ENCODE results near the gene HBS1L.

HBS1L gene

DNA sequence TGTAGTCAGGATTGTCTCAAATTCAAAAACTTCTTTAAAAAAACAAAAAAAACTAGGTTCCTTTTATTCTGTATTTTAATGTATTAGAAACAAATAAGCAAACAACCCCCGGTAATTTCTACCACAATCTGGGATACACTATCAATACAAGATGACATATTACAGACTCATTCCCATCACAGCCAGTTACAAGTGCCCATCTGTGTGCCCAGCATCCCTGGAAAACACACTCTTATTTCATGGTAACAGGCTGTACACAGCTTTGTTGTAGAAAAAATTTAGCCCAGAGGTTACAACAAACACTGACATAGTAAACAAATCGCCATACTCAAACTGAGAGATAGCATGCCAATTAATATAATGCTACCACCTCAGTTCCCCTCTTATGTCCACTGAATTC lies 16.3 kb downstream of the HBS1L start:
- no peak for DNase-seq
- TF ChIP-seq GATA1 (IDR thresholded peaks at IDR 0.05; ENCODE audit: low read depth, low read length), result no peak
- no peak for TF ChIP-seq POLR2A (IDR thresholded peaks at IDR 0.05; ENCODE audit: low read length)

DNA sequence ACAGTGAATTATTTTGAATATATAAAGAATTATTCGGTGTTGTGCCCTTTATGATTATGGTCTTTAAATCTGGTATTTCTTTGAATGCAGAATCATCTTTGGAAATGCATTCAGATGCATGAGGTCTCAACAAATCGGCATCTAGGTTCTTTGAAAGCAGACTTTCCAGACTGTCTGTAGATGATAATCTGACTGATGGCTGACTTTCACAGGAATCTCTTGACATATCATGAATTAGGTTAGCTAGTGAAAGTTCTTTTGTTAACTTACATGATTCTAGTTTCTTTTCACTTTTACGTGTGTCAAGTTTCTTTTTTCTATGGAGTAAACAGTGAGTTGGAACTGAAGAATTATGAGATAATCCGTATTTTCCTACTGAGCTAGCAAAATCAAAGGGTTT lies 17.1 kb downstream of the HBS1L start:
- TF ChIP-seq GATA1 (IDR thresholded peaks at IDR 0.05; ENCODE audit: low read depth, low read length), result no peak
- no peak for TF ChIP-seq POLR2A (IDR thresholded peaks at IDR 0.05; ENCODE audit: low read length)
- DNase-seq, result no peak

DNA sequence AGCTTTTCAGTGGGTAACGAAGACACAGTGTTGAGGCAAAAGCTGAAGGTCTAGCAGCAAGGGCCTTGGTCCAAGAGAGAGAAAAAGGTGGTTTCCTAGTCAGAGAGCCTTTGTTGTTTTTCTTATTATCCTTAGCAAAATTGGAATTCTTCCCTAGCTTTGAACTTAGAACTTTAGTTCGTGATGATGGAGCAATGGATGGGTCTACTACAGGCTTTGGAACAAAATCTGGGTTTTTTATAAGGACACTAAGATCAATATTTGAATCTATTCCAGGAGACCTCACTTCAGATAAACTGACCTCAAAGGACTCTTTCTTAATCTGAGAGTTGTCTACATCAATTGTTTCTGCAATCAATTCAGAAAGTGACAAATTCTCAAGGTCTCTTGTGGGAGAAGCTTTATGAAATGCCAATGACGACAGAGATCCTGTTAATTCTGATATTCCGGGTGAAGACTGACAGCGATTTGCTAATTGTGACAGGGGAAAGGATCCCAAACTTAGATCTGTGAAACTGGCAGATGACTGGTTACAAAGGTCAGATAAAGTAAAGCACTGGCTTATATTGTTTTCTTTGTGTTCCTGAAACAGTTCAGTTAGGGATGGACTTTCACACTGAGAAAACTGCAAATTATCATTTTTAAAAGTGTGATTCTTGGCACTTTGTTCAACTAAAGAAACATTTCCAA lies 17.7 kb downstream of the HBS1L start:
- no peak for DNase-seq
- TF ChIP-seq GATA1 (IDR thresholded peaks at IDR 0.05; ENCODE audit: low read depth, low read length) (no peak), POLR2A (IDR thresholded peaks at IDR 0.05; ENCODE audit: low read length) (no peak)

DNA sequence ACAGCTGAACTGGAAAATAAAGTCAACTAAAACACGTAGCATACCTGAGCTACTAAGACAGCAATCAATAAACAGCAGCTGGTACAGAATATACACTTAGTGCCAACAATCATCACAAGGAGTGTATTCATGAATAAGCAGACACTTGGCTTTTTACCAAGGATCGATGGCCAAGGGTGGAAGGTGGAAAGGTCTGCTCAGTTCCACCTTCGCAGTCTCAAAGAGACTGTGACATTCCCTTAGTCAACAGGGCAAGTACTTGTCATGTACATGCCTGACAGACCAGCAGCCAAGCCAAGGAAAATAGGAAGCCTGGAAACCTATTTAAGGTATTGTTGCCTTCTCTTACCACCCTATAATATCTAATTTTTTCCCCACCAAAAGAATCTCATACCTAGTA lies 21.4 kb downstream of the HBS1L start:
- DNase-seq, result peak in 1 of 2 experiments; percentile 6
- TF ChIP-seq POLR2A (IDR thresholded peaks at IDR 0.05; ENCODE audit: low read length) (no peak), GATA1 (IDR thresholded peaks at IDR 0.05; ENCODE audit: low read depth, low read length) (no peak)

DNA sequence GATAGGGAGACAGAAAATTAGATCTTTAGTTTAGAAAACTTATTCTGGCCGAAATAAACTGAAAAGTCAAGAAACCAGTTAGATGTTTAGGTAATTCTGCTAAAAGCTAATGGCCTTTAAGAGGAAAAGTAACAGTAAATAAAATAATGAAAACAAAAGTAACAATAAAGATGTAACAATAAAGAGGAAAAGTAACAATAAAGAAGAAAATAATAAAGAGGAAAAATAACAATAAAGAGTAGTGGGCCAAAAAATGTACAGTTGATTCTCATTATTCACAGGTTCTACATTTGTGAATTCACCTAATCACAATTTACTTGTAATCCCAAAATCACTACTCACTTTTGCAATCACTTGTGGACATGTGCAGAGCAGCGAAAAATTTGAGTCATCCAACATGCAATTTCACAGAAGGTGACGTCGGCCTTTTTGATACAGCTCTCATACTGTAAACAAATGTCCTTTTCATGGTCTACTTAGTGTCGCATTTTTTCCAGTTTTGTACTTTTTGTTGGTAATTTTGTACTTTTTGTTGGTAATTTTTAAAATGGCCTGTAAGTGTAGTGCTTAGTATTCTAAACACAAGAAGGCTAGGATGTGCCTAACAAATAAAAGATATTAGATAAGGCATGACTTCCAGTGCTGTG lies 24.0 kb downstream of the HBS1L start:
- peak; percentile 66 to 83 for DNase-seq
- no peak for TF ChIP-seq GATA1 (IDR thresholded peaks at IDR 0.05; ENCODE audit: low read depth, low read length)
- TF ChIP-seq POLR2A (IDR thresholded peaks at IDR 0.05; ENCODE audit: low read length), result no peak

DNA sequence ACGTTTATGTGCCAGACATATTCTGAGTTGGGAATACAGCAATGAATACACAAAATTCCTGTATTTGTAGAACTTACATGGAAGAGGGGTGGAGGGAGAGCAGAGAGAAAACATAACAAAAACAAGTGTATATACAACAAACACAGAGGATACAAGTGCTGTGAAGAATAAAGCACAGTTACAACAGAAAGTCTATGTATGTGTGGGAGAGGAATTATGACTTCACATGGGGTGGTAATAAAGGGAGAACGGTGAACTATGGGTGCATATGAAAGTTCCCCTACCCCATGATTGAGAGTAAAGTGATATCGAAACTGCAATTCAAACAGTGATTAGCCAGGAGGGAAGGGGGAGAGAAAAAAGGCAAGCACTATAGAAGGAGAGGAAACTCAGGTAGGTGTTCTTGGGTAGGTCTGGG lies 24.6 kb downstream of the HBS1L start:
- TF ChIP-seq GATA1 (IDR thresholded peaks at IDR 0.05; ENCODE audit: low read depth, low read length), result no peak
- TF ChIP-seq POLR2A (IDR thresholded peaks at IDR 0.05; ENCODE audit: low read length), result no peak

DNA sequence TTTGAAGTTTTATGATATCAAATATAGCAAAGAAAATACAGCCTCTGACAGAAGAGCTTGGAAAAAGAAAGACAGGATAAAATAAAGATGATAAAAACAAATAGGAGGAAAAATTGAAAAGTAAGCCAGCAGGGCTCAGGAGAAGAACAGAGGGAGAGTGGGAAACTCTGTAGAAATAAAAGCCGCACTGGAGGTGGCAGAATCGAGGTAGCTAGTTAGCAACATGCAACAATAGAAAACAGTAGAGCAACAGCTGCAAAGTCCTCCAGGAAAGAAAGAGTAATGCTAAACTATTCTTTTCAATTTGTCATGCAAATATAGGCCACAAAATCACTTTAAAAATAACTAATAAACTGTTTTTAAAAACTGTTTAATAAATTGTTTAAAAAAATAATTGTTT lies 28.8 kb downstream of the HBS1L start:
- TF ChIP-seq POLR2A (IDR thresholded peaks at IDR 0.05; ENCODE audit: low read length) (no peak), GATA1 (IDR thresholded peaks at IDR 0.05; ENCODE audit: low read depth, low read length) (no peak)
- DNase-seq, result no peak

More for the DNA sequence above, 24.6 kb downstream of the HBS1L start:
- DNase-seq, result no peak

DNA sequence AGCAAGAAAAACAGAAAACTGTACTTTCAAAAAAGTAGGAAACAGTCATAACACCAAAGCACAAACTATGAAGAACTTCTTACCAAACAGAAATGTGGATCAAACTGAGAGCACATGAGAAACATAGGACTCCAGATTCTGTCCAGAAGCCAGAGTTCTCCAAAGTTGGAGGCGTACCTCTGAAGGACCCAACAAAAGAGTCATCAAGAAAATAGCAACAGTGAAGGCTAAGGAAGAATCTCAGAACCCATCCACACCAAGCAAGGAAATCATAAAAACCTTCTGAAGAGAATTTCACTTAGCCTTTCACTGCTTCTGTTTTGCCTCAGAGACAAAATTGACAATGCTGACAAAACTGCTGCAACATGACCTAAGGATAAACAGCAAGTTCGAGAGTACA lies 29.4 kb downstream of the HBS1L start:
- DNase-seq, result no peak
- TF ChIP-seq POLR2A (IDR thresholded peaks at IDR 0.05; ENCODE audit: low read length) (no peak), GATA1 (IDR thresholded peaks at IDR 0.05; ENCODE audit: low read depth, low read length) (no peak)

DNA sequence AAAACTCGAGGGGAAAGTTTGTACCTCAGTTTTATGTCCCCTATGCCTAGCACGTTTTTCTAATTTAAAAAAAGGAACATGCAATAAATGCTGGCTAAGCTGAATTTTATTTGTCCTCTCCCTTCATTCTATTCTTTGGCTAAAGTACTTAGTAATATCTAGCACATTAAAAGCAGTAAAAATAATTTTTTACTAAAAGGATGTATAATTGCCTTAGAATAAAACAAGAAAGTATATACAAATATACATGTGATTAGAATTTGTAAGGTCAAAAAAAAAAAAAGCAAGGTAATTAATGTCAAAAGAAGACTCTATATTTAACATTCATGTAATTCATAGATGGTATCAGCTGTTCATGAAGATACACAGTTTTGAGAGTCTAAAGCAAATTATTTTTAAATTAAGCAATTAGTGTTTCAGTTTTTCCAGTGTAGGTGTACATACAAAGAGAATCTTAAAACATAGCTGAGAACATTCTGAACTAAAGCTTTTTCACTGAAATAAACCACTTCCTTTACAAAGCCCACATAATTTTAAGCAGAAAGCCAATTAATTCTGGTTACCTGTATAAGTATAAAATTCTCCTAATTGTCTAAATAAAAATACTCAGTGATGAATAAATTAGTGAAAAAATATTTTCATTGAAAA lies 32.4 kb downstream of the HBS1L start:
- DNase-seq, result no peak

DNA sequence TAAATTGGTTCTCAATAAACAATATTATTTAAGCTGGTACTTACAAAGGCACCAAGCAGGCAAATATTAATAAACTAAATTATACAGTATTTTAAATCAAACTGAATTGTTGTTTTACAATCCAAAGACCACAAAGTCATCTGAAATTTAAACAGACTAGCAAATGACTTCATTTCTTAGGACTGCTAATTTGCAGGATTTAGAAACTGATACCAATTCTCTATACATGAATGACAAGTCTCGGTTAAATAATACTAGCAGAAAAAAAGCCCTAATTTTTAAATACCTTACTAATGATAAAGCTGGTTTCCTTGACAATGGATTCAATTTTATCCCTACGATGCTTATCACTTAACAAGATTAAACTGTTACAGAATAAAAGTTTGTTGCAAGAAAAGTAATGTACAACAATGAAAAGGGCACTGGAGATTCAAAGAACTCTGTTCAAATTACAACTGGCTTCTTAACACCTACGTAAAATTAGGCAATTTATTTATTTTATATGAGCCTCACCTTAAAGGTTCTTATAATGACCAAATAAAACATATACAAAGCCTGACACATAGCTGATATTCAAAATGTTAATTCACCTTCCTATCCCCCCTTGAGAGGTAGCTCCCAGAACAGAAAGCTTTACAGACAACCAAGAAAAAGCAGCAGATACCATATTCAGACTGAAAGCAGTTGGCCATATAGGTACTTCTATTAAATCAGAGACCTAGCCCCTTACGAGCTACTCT lies 33.1 kb downstream of the HBS1L start:
- no peak for DNase-seq
- TF ChIP-seq POLR2A (IDR thresholded peaks at IDR 0.05; ENCODE audit: low read length) (no peak), GATA1 (IDR thresholded peaks at IDR 0.05; ENCODE audit: low read depth, low read length) (no peak)

More for the DNA sequence above, 32.4 kb downstream of the HBS1L start:
- TF ChIP-seq POLR2A (IDR thresholded peaks at IDR 0.05; ENCODE audit: low read length), result no peak
- TF ChIP-seq GATA1 (IDR thresholded peaks at IDR 0.05; ENCODE audit: low read depth, low read length), result no peak

DNA sequence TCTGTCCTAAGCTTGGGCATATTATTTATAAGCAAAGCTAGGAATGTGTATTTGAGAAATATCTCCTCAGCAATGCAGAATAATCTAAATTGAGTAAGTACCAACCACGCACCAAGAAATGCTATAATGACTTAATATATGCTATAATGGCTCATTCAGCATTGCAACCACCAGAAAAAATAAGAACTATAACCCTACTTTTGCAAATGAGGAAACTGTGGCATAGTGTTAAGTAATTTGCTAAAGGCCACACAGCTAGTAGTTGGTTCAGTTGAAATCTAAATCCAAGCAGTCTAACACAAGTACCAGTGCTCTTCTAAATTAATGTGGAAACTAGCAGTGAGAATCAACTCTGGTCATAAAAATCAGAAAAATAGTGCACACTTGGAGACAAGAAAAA lies 35.7 kb downstream of the HBS1L start:
- DNase-seq, result no peak
- TF ChIP-seq GATA1 (IDR thresholded peaks at IDR 0.05; ENCODE audit: low read depth, low read length), result no peak
- no peak for TF ChIP-seq POLR2A (IDR thresholded peaks at IDR 0.05; ENCODE audit: low read length)

DNA sequence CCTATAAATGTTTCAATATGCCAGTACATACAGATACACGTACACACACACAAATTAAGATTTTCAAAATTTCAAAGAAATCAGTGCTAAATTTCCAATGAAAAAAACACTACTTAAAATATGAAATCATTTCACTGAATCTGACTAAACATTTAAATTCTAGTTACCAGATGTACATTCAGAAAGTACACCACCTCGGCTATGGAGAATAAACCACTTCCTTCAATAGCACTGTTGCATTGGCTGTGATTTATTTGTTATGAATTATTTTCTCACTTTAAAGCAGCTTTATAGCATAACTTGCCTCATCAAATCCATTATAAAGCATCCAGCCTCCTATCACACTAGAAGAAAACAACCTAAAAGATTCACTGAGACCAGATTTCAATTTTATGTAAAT lies 36.6 kb downstream of the HBS1L start:
- no peak for TF ChIP-seq GATA1 (IDR thresholded peaks at IDR 0.05; ENCODE audit: low read depth, low read length)
- TF ChIP-seq POLR2A (IDR thresholded peaks at IDR 0.05; ENCODE audit: low read length), result no peak
- DNase-seq, result no peak

DNA sequence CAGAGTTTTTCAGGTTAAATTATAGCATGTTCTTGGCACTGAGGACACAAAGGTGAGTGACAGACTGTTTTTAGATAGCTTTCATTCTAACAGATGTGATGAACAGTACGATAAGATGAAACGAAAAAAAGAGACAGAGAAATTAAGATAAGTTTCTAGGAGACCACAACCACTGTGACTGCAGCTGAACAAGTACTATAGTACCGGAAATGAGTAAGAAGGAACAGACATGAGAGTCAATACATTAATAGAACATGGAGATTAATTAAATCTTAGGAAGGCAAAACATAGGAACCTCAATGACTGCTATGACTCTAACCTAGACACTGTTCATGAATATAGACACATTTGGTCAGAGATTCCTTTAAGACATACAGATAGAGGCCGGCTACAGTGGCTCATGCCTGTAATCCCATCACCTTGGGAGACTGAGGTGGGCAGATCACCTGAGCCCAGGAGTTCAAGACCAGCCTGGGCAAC lies 40.2 kb downstream of the HBS1L start:
- DNase-seq, result no peak

DNA sequence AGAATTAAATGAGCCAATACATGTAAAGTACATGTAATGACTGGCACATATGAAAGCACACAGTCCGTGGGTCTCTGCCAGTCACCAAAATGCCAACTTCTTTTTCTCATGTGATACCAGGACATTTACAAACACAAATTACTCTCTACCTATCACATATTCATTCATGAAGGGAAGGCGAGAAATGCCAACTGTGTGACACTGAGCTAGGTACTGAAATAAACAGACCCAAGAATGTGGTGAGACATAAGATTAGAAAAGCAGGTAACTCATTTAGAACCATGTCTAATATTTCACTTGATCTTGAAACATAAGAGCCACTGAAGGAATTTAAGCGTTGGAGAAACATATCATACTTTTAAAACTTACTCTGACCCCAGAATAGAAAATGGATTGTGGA lies 41.4 kb downstream of the HBS1L start:
- TF ChIP-seq GATA1 (IDR thresholded peaks at IDR 0.05; ENCODE audit: low read depth, low read length) (no peak), POLR2A (IDR thresholded peaks at IDR 0.05; ENCODE audit: low read length) (no peak)
- no peak for DNase-seq

More for the DNA sequence above, 40.2 kb downstream of the HBS1L start:
- TF ChIP-seq GATA1 (IDR thresholded peaks at IDR 0.05; ENCODE audit: low read depth, low read length) (no peak), POLR2A (IDR thresholded peaks at IDR 0.05; ENCODE audit: low read length) (no peak)
